HG03159 (cell line): ENCODE data around the gene RBM24.

Source experiments
- ATAC-seq: cut with Tn5 transposase; IDR thresholded peaks from one replicate; pipeline ENCODE4 v1.9.1; 2021; ENCODE audit warnings: mild to moderate bottlenecking, moderate library complexity; ENCODE audit not compliant: unreplicated experiment

Gene RBM24

GRCh38 chr6:17341117-17341805 lies 60.1 kb downstream of the RBM24 start:
- no peak for ATAC-seq

GRCh38 chr6:17341891-17342290 lies 60.7 kb downstream of the RBM24 start:
- no peak for ATAC-seq

GRCh38 chr6:17343215-17343614 lies 62.1 kb downstream of the RBM24 start:
- ATAC-seq = no peak
